Trophoblast cell (in vitro differentiated cells and primary cell): Measurements from ENCODE around the gene TRAF2.

Experiments used
- DNase-seq, 2 donors: peaks; one replicate each; pipeline ENCODE4 v3.0.0-alpha.2; 2016
- H2AFZ ChIP-seq: 2 replicates; pipeline ENCODE4 v1.6.1; 2013; ENCODE audit warnings: low read length, moderate library complexity, mild to moderate bottlenecking; ENCODE audit not compliant: insufficient read depth, poor library complexity
- H2AK5ac ChIP-seq: 2 replicates; pipeline ENCODE4 v1.6.1; 2013; ENCODE audit warnings: mild to moderate bottlenecking, low read length
- H2BK120ac ChIP-seq: 2 replicates; pipeline ENCODE4 v1.6.1; 2013; ENCODE audit warnings: low read length, mild to moderate bottlenecking, moderate library complexity; ENCODE audit not compliant: insufficient read depth, poor library complexity
- H2BK12ac ChIP-seq: 2 replicates; pipeline ENCODE4 v1.6.1; 2013; ENCODE audit warnings: mild to moderate bottlenecking, low read length, moderate library complexity
- H2BK5ac ChIP-seq: 2 replicates; pipeline ENCODE4 v1.6.1; 2013; ENCODE audit warnings: low read length, low read depth, moderate library complexity, mild to moderate bottlenecking; ENCODE audit not compliant: poor library complexity
- H3K14ac ChIP-seq: 2 replicates; pipeline ENCODE4 v1.6.1; 2013; ENCODE audit warnings: mild to moderate bottlenecking, low read length
- H3K18ac ChIP-seq: 2 replicates; pipeline ENCODE4 v1.6.1; 2013; ENCODE audit warnings: mild to moderate bottlenecking, low read length
- H3K23ac ChIP-seq: 2 replicates; pipeline ENCODE4 v1.6.1; 2013; ENCODE audit warnings: low read length
- H3K27ac ChIP-seq: 2 replicates; pipeline ENCODE4 v1.5.1; 2013; ENCODE audit warnings: low read depth, mild to moderate bottlenecking, inconsistent platforms, low read length, moderate library complexity
- H3K27me3 ChIP-seq: 2 replicates; pipeline ENCODE4 v1.6.1; 2013; ENCODE audit warnings: inconsistent platforms, mild to moderate bottlenecking, low read length, moderate library complexity; ENCODE audit not compliant: insufficient read depth
- H3K36me3 ChIP-seq, 2 experiments: 1 replicate in 1 of 2; 2 replicates in 1 of 2; pipeline ENCODE4 v1.6.1; 2013; ENCODE audit warnings: low read length in 2 of 2, mild to moderate bottlenecking in 2 of 2, moderate library complexity in 1 of 2; ENCODE audit not compliant: insufficient read depth in 2 of 2, control insufficient read depth in 1 of 2
- H3K4ac ChIP-seq: 2 replicates; pipeline ENCODE4 v1.6.1; 2013; ENCODE audit warnings: low read depth, mild to moderate bottlenecking, low read length, moderate library complexity
- H3K4me1 ChIP-seq, 2 experiments: 1 replicate in 1 of 2; 2 replicates in 1 of 2; pipeline ENCODE4 v1.6.1; 2013; ENCODE audit warnings: low read length in 2 of 2, mild to moderate bottlenecking in 2 of 2, moderate library complexity in 1 of 2; ENCODE audit not compliant: insufficient read depth in 2 of 2, control insufficient read depth in 1 of 2
- H3K4me2 ChIP-seq: 2 replicates; pipeline ENCODE4 v1.6.1; 2013; ENCODE audit warnings: inconsistent platforms, mild to moderate bottlenecking, low read length, moderate library complexity
- H3K4me3 ChIP-seq: 2 replicates; pipeline ENCODE4 v1.5.1; 2013; ENCODE audit warnings: mild to moderate bottlenecking, low read depth, low read length, inconsistent platforms
- H3K79me1 ChIP-seq: one replicate; pipeline ENCODE4 v1.6.1; 2013; ENCODE audit warnings: low read length
- H3K79me2 ChIP-seq: 2 replicates; pipeline ENCODE4 v1.6.1; 2013; ENCODE audit warnings: low read length, mild to moderate bottlenecking; ENCODE audit not compliant: control insufficient read depth, insufficient read depth, poor library complexity
- H3K9ac ChIP-seq: 2 replicates; pipeline ENCODE4 v1.6.1; 2013; ENCODE audit warnings: mild to moderate bottlenecking, low read length
- H3K9me3 ChIP-seq: 2 replicates; pipeline ENCODE4 v1.6.1; 2013; ENCODE audit warnings: low read depth, mild to moderate bottlenecking, control low read depth, inconsistent platforms, low read length; ENCODE audit not compliant: insufficient read depth
- H4K12ac ChIP-seq: 2 replicates; pipeline ENCODE4 v1.6.1; 2013; ENCODE audit warnings: low read depth, mild to moderate bottlenecking, low read length, moderate library complexity
- H4K8ac ChIP-seq: 2 replicates; pipeline ENCODE4 v1.6.1; 2013; ENCODE audit warnings: low read depth, mild to moderate bottlenecking, low read length, moderate library complexity
- H4K91ac ChIP-seq: one replicate; pipeline ENCODE4 v1.6.1; 2013; ENCODE audit warnings: low read depth, mild to moderate bottlenecking, low read length, moderate library complexity
- WGBS: extraction: QIAGEN DNeasy Blood & Tissue Kit; methylation state at CpG from one replicate; pipeline ENCODE4 v1.1.7; 2013; ENCODE audit warnings: missing lambda C conversion rate; ENCODE audit not compliant: insufficient read length, insufficient coverage; ENCODE audit errors: extremely low coverage; 5-methylcytosine and 5-hydroxymethylcytosine counted together

TRAF2 gene

GRCh38 chr9:136957901-136958300, 71.6 kb downstream of the TRAF2 start:
- no peaks in the 10 kb centered on the region for H3K79me2 ChIP-seq
- H3K27ac ChIP-seq: no peak overlapping the region
- H2BK5ac ChIP-seq: no peak overlapping the region
- no peak overlapping the region for H2BK12ac ChIP-seq
- DNase-seq: no peak
- H3K36me3 ChIP-seq: no peaks in the 10 kb centered on the region
- H3K27me3 ChIP-seq: no peaks in the 10 kb centered on the region
- H2BK120ac ChIP-seq: no peak overlapping the region
- no peak overlapping the region for H2AK5ac ChIP-seq
- H3K4me3 ChIP-seq: no peak overlapping the region
- no CpG with 5 or more reads among the region's 6 CpGs for WGBS
- no peak overlapping the region for H2AFZ ChIP-seq
- no peak overlapping the region for H3K14ac ChIP-seq
- no peak overlapping the region for H4K91ac ChIP-seq
- H3K9ac ChIP-seq: no peak overlapping the region
- peaks cover 0 to 3% of the 10 kb centered on the region in 2 experiments for H3K4me1 ChIP-seq
- no peak overlapping the region for H3K4me2 ChIP-seq
- H3K4ac ChIP-seq: no peak overlapping the region
- no peak overlapping the region for H3K18ac ChIP-seq
- H3K9me3 ChIP-seq: peaks cover 12% of the 10 kb centered on the region
- no peak overlapping the region for H4K8ac ChIP-seq
- peaks cover 7% of the 10 kb centered on the region for H3K79me1 ChIP-seq
- H3K23ac ChIP-seq: no peak overlapping the region
- no peak overlapping the region for H4K12ac ChIP-seq

- no peaks in the 10 kb centered on the region for H3K27me3 ChIP-seq
- H3K23ac ChIP-seq: no peak overlapping the region
- no peak overlapping the region for H4K8ac ChIP-seq
- no peak overlapping the region for H3K4ac ChIP-seq
- no peak overlapping the region for H2AFZ ChIP-seq
- H3K79me1 ChIP-seq: peaks cover 9% of the 10 kb centered on the region
- no peak overlapping the region for H2BK120ac ChIP-seq
- H4K91ac ChIP-seq: no peak overlapping the region
- H3K9me3 ChIP-seq: peaks cover 12% of the 10 kb centered on the region
- no peak overlapping the region for H4K12ac ChIP-seq
- no peaks in the 10 kb centered on the region for H3K36me3 ChIP-seq
- H2BK5ac ChIP-seq: no peak overlapping the region
- WGBS: no CpG with 5 or more reads among the region's 7 CpGs
- H3K4me2 ChIP-seq: no peak overlapping the region
- peak overlapping the region; percentile 6 for H3K4me3 ChIP-seq
- peaks cover 0 to 3% of the 10 kb centered on the region in 2 experiments for H3K4me1 ChIP-seq
- no peak overlapping the region for H2BK12ac ChIP-seq
- no peak overlapping the region for H3K18ac ChIP-seq
- no peaks in the 10 kb centered on the region for H3K79me2 ChIP-seq
- no peak overlapping the region for H2AK5ac ChIP-seq
- H3K14ac ChIP-seq: no peak overlapping the region
- H3K27ac ChIP-seq: no peak overlapping the region
- no peak overlapping the region for H3K9ac ChIP-seq
- DNase-seq: no peak
Observed at GRCh38 chr9:136958473-136958872, 72.2 kb downstream of the TRAF2 start.

GRCh38 chr9:136958898-136959850, 72.9 kb downstream of the TRAF2 start:
- Histone ChIP-seq H3K79me1 (peaks cover 12% of the 10 kb centered on the region), H3K4me3 (no peak overlapping the region), H3K36me3 (no peaks in the 10 kb centered on the region), H3K79me2 (no peaks in the 10 kb centered on the region), H3K9me3 (peaks cover 12% of the 10 kb centered on the region), H3K4me1 (peaks cover 3% of the 10 kb centered on the region in 2 experiments), H3K18ac (no peak overlapping the region), H4K12ac (no peak overlapping the region), H3K14ac (no peak overlapping the region), H4K91ac (peak overlapping the region; percentile 40), H2BK5ac (no peak overlapping the region), H2BK120ac (no peak overlapping the region), H3K4me2 (no peak overlapping the region), H4K8ac (no peak overlapping the region), H3K4ac (no peak overlapping the region), H3K27me3 (no peaks in the 10 kb centered on the region), H3K27ac (no peak overlapping the region), H2AFZ (no peak overlapping the region), H2AK5ac (no peak overlapping the region), H3K9ac (no peak overlapping the region), H2BK12ac (no peak overlapping the region), H3K23ac (no peak overlapping the region)
- WGBS: no CpG with 5 or more reads among the region's 28 CpGs
- DNase-seq: no peak

GRCh38 chr9:136960212-136960937, 74.1 kb downstream of the TRAF2 start:
- Histone ChIP-seq H3K23ac (no peak overlapping the region), H3K4me3 (no peak overlapping the region), H3K36me3 (no peaks in the 10 kb centered on the region), H2BK5ac (no peak overlapping the region), H3K14ac (no peak overlapping the region), H2AFZ (no peak overlapping the region), H3K4me1 (peaks cover 3% of the 10 kb centered on the region in 2 experiments), H2AK5ac (no peak overlapping the region), H2BK12ac (no peak overlapping the region), H3K27me3 (no peaks in the 10 kb centered on the region), H3K79me1 (peaks cover 12% of the 10 kb centered on the region), H4K91ac (peak overlapping the region; percentile 40), H4K12ac (no peak overlapping the region), H3K4ac (no peak overlapping the region), H3K9me3 (peaks cover 10% of the 10 kb centered on the region), H3K27ac (no peak overlapping the region), H4K8ac (no peak overlapping the region), H3K79me2 (no peaks in the 10 kb centered on the region), H3K9ac (no peak overlapping the region), H2BK120ac (no peak overlapping the region), H3K4me2 (no peak overlapping the region), H3K18ac (no peak overlapping the region)
- peak in 1 of 2 donors; percentile 17 for DNase-seq
- no CpG with 5 or more reads among the region's 19 CpGs for WGBS
